GF-D8 (cell line): Measurements from ENCODE around the gene RAPGEF2.
"Not testable (repeated sequence)": the region's sequence is repeated elsewhere in the genome, so short reads cannot be mapped to it uniquely, and the experiment has no call there.

Experiments used
- DNase-seq: peaks from one replicate; lab custom pipeline; 2025; lab: John Stamatoyannopoulos, UW

The RAPGEF2 gene

GRCh38 chr4:159370286-159370685 is 267.4 kb downstream of the RAPGEF2 start:
- DNase-seq: no peak

- no peak for DNase-seq
Measured at GRCh38 chr4:159374749-159375530, 272.1 kb downstream of the RAPGEF2 start.

GRCh38 chr4:159376289-159376688 is 273.4 kb downstream of the RAPGEF2 start:
- no peak for DNase-seq

- DNase-seq: no peak
Measured at GRCh38 chr4:159378056-159378616, 275.3 kb downstream of the RAPGEF2 start.

- DNase-seq: not testable (repeated sequence)
Measured at GRCh38 chr4:159379064-159379463, 276.2 kb downstream of the RAPGEF2 start.

- no peak for DNase-seq
Measured at GRCh38 chr4:159379836-159380235, 277.0 kb downstream of the RAPGEF2 start.

- no peak for DNase-seq
Measured at GRCh38 chr4:159382856-159383561, 280.1 kb downstream of the RAPGEF2 start.

GRCh38 chr4:159383562-159383931 is 280.7 kb downstream of the RAPGEF2 start:
- no peak for DNase-seq

GRCh38 chr4:159384017-159384416 is 281.1 kb downstream of the RAPGEF2 start:
- DNase-seq: no peak

GRCh38 chr4:159384632-159385031 is 281.8 kb downstream of the RAPGEF2 start:
- DNase-seq: no peak

GRCh38 chr4:159386620-159387019 is 283.7 kb downstream of the RAPGEF2 start:
- DNase-seq: no peak

- no peak for DNase-seq
Measured at GRCh38 chr4:159389756-159390155, 286.9 kb downstream of the RAPGEF2 start.

GRCh38 chr4:159390648-159391047 is 287.8 kb downstream of the RAPGEF2 start:
- no peak for DNase-seq

- DNase-seq: no peak
Measured at GRCh38 chr4:159395693-159396092, 292.8 kb downstream of the RAPGEF2 start.

GRCh38 chr4:159396151-159396550 is 293.3 kb downstream of the RAPGEF2 start:
- DNase-seq: no peak

GRCh38 chr4:159398236-159398638 is 295.4 kb downstream of the RAPGEF2 start:
- DNase-seq: no peak

- DNase-seq: no peak
Measured at GRCh38 chr4:159400558-159401225, 297.8 kb downstream of the RAPGEF2 start.

GRCh38 chr4:159401226-159401712 is 298.4 kb downstream of the RAPGEF2 start:
- no peak for DNase-seq

GRCh38 chr4:159401791-159402380 is 299.0 kb downstream of the RAPGEF2 start:
- no peak for DNase-seq
